ENCODE data around the gene CD1D.
"Not testable (repeated sequence)": the region's sequence is repeated elsewhere in the genome, so short reads cannot be mapped to it uniquely, and the experiment has no call there.

Gene CD1D

DNA sequence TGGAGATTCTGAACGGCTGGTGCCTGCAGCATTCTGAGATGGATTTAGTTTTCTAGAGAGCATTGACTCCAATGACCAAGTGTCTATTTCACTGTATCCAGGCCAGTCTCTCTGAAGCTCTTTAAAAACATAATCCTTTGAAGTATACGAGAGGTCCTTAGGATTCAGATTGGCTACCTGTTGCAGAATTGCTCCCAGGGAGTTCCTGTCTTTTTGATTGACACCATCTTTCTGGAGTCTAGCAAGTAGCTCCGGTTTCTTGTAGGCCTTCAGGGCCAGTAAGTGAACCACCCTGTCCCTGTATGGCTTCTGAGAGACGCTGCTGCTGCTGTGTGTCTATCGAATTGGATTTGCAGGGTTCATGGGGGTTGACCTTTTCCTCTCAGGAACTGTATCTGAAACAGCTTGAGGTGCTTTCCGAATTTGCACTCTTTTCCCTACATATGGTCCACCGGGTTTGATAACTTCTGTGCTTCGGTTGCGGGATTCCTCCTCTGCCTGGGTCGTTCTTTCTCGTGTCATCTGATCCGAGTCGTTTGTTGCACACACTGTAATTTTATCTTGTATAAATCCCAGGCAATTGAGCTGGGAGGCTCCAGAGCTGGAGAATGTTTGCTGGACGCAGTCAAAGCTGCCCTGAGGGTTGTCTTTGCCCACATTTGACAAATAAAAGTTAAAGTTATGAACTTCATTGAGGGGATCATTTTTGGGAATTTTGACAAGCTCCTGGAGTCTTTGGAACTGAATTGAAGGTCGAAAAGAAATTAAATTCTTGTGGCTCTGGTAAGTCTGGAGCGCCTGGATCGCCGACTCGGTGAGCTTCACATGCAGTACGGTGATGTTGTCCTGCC, 3.6 kb upstream of the CD1D start:
- not testable (repeated sequence) for H3K9me3 ChIP-seq (ENCODE audit: low read length); H3K27ac ChIP-seq (ENCODE audit: low read depth, low read length); H3K9ac ChIP-seq (ENCODE audit: low read length); H3K36me3 ChIP-seq (ENCODE audit: insufficient read depth, low read length)
- H3K27me3 ChIP-seq (ENCODE audit: control insufficient read depth in 1 of 2, insufficient read depth in 2 of 2, low read length in 2 of 2): peaks cover 4 to 23% of the 10 kb centered on the region in 2 donors
- H3K4me3 ChIP-seq (ENCODE audit: low read depth in 1 of 2, low read length in 2 of 2): peak overlapping the region in 1 of 2 donors; percentile 21
- H3K4me1 ChIP-seq (ENCODE audit: insufficient read depth, low read length): peaks cover 15% of the 10 kb centered on the region

DNA sequence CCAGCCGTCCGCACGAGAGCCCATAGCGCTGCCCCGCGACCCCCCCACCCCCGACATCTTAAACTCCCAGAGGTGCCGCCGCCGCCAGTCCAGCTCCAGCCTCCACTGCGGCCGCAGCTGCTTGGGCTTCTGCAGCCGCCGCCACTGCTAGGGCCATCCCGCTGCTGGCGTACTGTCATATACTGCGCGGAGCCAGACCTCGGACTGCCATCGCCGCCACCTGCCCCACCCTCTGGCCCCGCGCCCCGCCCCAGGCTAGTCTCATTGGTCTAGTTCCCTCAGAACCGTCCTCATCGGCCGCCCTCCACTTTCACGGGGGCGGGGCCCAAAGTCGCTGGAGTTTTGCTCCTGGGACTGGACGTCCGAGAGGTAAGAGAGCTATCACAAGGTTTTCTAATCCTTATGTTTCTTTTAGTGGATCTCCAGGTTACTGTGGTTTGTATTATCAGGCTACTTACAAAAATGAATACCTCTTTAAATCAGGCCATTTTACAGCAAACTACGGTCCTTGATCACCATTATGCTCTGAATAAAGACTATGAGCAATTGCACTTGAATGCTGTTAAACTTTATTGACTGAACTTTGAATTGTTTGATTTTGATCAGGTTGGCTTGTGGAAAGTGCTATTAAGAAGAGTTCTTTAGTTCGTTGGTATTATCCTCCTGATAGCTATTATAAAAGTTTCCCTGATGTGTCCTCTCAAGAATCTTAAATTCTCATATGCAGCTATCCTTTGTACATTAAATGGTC, 2.8 kb upstream of the CD1D start:
- H3K36me3 ChIP-seq (ENCODE audit: insufficient read depth, low read length): no peaks in the 10 kb centered on the region
- H3K4me3 ChIP-seq (ENCODE audit: low read depth in 1 of 2, low read length in 2 of 2): peak overlapping the region; percentile 21 to 29
- no peak overlapping the region for H3K27ac ChIP-seq (ENCODE audit: low read depth, low read length)
- H3K4me1 ChIP-seq (ENCODE audit: insufficient read depth, low read length): peaks cover 15% of the 10 kb centered on the region
- no peak overlapping the region for H3K9ac ChIP-seq (ENCODE audit: low read length)
- no peaks in the 10 kb centered on the region for H3K9me3 ChIP-seq (ENCODE audit: low read length)
- H3K27me3 ChIP-seq (ENCODE audit: control insufficient read depth in 1 of 2, insufficient read depth in 2 of 2, low read length in 2 of 2): peaks cover 12 to 28% of the 10 kb centered on the region in 2 donors

DNA sequence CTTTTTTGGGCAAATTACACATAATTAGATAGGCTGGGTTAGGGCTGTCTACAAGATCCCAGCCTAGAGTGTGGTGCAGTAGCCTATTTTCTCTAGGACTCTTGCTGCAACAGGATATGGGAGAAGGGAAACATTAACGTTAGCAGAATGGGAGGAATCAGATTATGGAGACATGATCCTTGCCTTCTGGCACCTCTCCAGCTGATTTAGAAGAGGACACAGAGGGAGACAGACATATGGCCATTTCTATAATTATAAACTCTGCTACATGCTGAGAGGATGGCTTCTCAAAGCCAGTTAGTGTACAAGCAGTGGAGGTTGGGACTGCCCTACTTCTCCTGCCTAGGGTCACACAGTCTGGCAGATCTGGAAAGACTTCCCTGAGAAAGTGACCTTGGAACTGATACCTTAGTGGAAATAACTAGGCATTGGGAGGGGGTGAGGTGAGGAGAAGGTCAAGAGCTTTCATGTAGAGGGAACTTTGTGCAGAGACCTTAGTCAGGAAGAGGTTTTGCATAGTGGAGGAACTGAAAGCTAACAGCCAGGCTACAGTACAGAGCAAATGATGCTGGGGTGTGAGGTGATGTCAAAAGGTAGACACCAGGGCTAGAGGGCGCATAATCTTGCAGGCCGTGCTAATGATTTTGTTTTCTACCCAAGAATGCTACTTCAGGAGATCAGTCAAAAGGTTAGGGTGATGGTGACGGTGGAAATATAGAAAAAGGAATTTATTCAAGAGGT, 1.2 kb upstream of the CD1D start:
- no peaks in the 10 kb centered on the region for H3K36me3 ChIP-seq (ENCODE audit: insufficient read depth, low read length)
- no peak overlapping the region for H3K27ac ChIP-seq (ENCODE audit: low read depth, low read length)
- no peaks in the 10 kb centered on the region for H3K9me3 ChIP-seq (ENCODE audit: low read length)
- H3K9ac ChIP-seq (ENCODE audit: low read length): no peak overlapping the region
- H3K27me3 ChIP-seq (ENCODE audit: control insufficient read depth in 1 of 2, insufficient read depth in 2 of 2, low read length in 2 of 2): peaks cover 24 to 43% of the 10 kb centered on the region in 2 donors
- H3K4me3 ChIP-seq (ENCODE audit: low read depth in 1 of 2, low read length in 2 of 2): no peak overlapping the region
- peaks cover 15% of the 10 kb centered on the region for H3K4me1 ChIP-seq (ENCODE audit: insufficient read depth, low read length)

DNA sequence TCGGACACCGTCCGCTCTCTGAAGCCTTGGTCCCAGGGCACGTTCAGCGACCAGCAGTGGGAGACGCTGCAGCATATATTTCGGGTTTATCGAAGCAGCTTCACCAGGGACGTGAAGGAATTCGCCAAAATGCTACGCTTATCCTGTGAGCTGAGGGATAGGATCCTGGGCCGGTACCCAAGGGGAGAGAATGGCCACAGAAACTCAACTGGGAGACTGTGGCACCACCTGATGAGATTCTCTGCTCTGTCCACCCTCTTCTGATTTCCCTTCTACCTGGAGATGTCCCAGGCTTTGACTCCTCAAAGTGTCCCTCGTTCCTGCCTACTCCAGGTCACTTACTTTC, 855 bp downstream of the CD1D start:
- Histone ChIP-seq H3K9me3 (ENCODE audit: low read length) (no peaks in the 10 kb centered on the region), H3K4me1 (ENCODE audit: insufficient read depth, low read length) (peaks cover 15% of the 10 kb centered on the region), H3K4me3 (ENCODE audit: low read depth in 1 of 2, low read length in 2 of 2) (peak overlapping the region; percentile 47 to 70), H3K27me3 (ENCODE audit: control insufficient read depth in 1 of 2, insufficient read depth in 2 of 2, low read length in 2 of 2) (peaks cover 24 to 43% of the 10 kb centered on the region in 2 donors), H3K9ac (ENCODE audit: low read length) (no peak overlapping the region), H3K27ac (ENCODE audit: low read depth, low read length) (peak overlapping the region; percentile 14), H3K36me3 (ENCODE audit: insufficient read depth, low read length) (no peaks in the 10 kb centered on the region)

DNA sequence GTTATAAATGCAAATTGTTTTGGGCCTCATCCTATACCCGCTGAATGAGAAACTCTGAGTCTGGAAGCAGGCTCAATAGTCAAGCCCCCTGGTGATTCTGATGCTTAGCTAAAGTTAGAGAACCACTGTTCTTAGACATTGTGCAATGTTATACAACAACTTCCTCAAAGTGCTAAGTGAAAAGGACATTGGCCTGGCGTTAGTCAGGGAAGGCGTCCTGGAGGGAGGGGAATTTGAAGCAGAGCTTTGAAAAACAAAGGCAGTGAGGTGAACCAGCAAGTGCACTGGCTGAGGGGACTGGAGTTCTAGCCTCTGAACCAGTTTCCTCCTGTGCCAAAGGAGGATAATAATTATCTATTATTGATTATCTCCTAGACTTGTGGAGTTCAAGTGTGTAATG, 5.1 kb downstream of the CD1D start:
- H3K27ac ChIP-seq (ENCODE audit: low read depth, low read length): no peak overlapping the region
- H3K4me1 ChIP-seq (ENCODE audit: insufficient read depth, low read length): peaks cover 8% of the 10 kb centered on the region
- H3K27me3 ChIP-seq (ENCODE audit: control insufficient read depth in 1 of 2, insufficient read depth in 2 of 2, low read length in 2 of 2): peaks cover 24 to 29% of the 10 kb centered on the region in 2 donors
- H3K9me3 ChIP-seq (ENCODE audit: low read length): no peaks in the 10 kb centered on the region
- H3K9ac ChIP-seq (ENCODE audit: low read length): no peak overlapping the region
- H3K4me3 ChIP-seq (ENCODE audit: low read depth in 1 of 2, low read length in 2 of 2): no peak overlapping the region
- no peaks in the 10 kb centered on the region for H3K36me3 ChIP-seq (ENCODE audit: insufficient read depth, low read length)

DNA sequence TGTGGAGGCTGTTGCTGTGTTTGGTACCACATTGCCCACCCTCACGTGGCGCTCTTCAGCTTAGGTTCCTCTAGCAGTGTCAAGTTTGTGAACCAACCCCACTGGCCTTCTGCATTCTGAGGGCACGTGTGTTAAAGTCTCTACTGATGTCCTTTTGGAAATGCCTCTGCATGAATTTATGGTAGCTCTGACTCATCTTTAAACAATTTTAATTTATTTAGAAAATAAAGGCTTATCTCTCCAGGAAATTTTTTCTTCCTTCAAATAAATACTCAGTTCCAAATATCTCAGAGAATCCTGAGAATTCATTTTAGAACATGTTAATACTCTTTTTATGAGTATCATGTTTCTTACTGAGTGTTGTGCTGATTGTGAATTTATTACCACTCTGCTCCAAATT, 5.5 kb downstream of the CD1D start:
- peaks cover 24 to 28% of the 10 kb centered on the region in 2 donors for H3K27me3 ChIP-seq (ENCODE audit: control insufficient read depth in 1 of 2, insufficient read depth in 2 of 2, low read length in 2 of 2)
- H3K9ac ChIP-seq (ENCODE audit: low read length): no peak overlapping the region

DNA sequence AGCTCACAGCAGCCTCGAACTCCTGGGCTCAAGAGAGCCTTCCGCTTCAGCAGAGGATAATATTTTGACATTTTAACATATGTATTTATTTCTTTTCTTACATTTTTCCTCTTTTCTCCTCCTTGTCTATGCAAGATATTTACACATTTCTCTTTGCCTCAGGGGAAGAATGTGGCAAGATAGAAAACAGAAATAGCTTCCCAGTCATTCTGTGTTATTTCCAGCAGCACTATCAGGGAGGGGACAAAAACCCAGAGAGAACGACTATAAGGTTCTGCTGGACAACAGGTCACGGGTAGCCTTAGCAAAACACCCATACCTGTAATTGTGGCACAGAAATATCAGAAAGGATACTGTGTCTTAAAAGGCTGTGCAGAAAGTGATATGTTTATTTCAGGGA, 7.9 kb downstream of the CD1D start:
- H3K27me3 ChIP-seq (ENCODE audit: control insufficient read depth in 1 of 2, insufficient read depth in 2 of 2, low read length in 2 of 2): peaks cover 5 to 8% of the 10 kb centered on the region in 2 donors
- no peak overlapping the region for H3K4me3 ChIP-seq (ENCODE audit: low read depth in 1 of 2, low read length in 2 of 2)
- no peaks in the 10 kb centered on the region for H3K36me3 ChIP-seq (ENCODE audit: insufficient read depth, low read length)
- H3K9me3 ChIP-seq (ENCODE audit: low read length): no peaks in the 10 kb centered on the region
- no peak overlapping the region for H3K27ac ChIP-seq (ENCODE audit: low read depth, low read length)
- H3K4me1 ChIP-seq (ENCODE audit: insufficient read depth, low read length): no peaks in the 10 kb centered on the region
- H3K9ac ChIP-seq (ENCODE audit: low read length): no peak overlapping the region

More for the DNA sequence above, 5.5 kb downstream of the CD1D start:
- Histone ChIP-seq H3K4me1 (ENCODE audit: insufficient read depth, low read length) (peaks cover 8% of the 10 kb centered on the region), H3K36me3 (ENCODE audit: insufficient read depth, low read length) (no peaks in the 10 kb centered on the region), H3K4me3 (ENCODE audit: low read depth in 1 of 2, low read length in 2 of 2) (no peak overlapping the region), H3K27ac (ENCODE audit: low read depth, low read length) (no peak overlapping the region), H3K9me3 (ENCODE audit: low read length) (no peaks in the 10 kb centered on the region)

DNA sequence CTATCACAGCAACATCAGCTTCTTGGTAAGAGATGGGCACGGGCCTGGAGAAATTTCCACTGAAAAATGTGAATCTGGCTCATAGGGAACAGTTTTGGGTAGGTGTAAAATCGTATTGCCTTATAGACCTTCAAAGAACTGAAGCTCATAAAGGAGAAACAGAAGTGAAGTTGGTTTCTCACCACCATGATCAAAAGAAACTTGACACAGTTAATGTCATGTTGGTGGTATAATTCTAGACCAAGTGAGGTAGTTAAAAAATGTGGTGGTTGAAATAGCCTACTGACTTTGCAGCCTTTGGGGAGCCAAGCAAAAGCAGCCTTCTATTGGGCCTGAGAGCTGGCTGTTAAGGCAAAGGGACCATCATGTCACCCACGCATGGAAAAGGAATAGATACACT, 8.9 kb downstream of the CD1D start:
- H3K9ac ChIP-seq (ENCODE audit: low read length): no peak overlapping the region
- H3K4me3 ChIP-seq (ENCODE audit: low read depth in 1 of 2, low read length in 2 of 2): no peak overlapping the region
- no peaks in the 10 kb centered on the region for H3K27me3 ChIP-seq (ENCODE audit: control insufficient read depth in 1 of 2, insufficient read depth in 2 of 2, low read length in 2 of 2)
- no peaks in the 10 kb centered on the region for H3K4me1 ChIP-seq (ENCODE audit: insufficient read depth, low read length)
- no peaks in the 10 kb centered on the region for H3K9me3 ChIP-seq (ENCODE audit: low read length)
- no peaks in the 10 kb centered on the region for H3K36me3 ChIP-seq (ENCODE audit: insufficient read depth, low read length)
- no peak overlapping the region for H3K27ac ChIP-seq (ENCODE audit: low read depth, low read length)

DNA sequence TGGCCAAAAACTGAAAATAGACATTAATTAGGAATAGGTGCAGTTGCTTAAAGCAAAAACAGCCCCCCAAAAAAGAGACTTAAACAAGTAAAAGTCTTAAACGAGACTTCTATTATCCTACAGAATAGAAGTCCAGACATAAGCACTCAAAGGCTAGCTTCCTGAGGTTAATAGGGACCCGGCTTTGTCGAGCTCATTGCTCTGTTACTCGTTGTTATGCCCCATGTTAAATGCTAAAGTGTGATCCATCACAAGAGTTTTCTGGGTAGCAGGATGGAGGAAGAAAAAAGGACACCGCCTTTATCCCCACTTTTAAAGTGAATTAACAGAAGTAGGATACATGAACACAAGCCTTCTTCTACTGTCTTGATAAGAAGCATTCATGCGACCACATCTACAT, 10.6 kb downstream of the CD1D start:
- Histone ChIP-seq H3K4me1 (ENCODE audit: insufficient read depth, low read length) (no peaks in the 10 kb centered on the region), H3K27ac (ENCODE audit: low read depth, low read length) (no peak overlapping the region), H3K9me3 (ENCODE audit: low read length) (no peaks in the 10 kb centered on the region), H3K36me3 (ENCODE audit: insufficient read depth, low read length) (no peaks in the 10 kb centered on the region), H3K27me3 (ENCODE audit: control insufficient read depth in 1 of 2, insufficient read depth in 2 of 2, low read length in 2 of 2) (no peaks in the 10 kb centered on the region), H3K4me3 (ENCODE audit: low read depth in 1 of 2, low read length in 2 of 2) (no peak overlapping the region), H3K9ac (ENCODE audit: low read length) (no peak overlapping the region)

DNA sequence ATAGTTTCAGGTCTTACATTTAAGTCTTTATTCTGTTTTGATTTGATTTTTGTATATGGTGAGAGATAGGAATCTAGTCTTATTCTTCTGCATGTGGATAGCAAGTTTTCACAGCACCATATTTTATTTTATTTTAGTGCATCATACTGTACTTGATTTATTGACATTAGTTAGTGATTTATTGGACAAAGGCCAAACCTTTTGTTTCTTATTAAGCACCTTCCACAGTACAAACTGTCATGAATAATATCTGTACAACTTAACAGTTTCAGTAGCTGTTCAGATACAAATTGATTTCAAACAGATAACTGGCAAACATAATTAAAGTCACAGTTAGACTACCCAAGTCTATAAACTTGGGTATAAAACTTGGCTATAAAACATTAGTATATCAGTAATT, 15.8 kb downstream of the CD1D start:
- Histone ChIP-seq H3K9me3 (ENCODE audit: low read length) (no peaks in the 10 kb centered on the region), H3K4me3 (ENCODE audit: low read depth in 1 of 2, low read length in 2 of 2) (no peak overlapping the region), H3K27ac (ENCODE audit: low read depth, low read length) (no peak overlapping the region), H3K9ac (ENCODE audit: low read length) (no peak overlapping the region), H3K36me3 (ENCODE audit: insufficient read depth, low read length) (no peaks in the 10 kb centered on the region), H3K27me3 (ENCODE audit: control insufficient read depth in 1 of 2, insufficient read depth in 2 of 2, low read length in 2 of 2) (no peaks in the 10 kb centered on the region), H3K4me1 (ENCODE audit: insufficient read depth, low read length) (no peaks in the 10 kb centered on the region)

DNA sequence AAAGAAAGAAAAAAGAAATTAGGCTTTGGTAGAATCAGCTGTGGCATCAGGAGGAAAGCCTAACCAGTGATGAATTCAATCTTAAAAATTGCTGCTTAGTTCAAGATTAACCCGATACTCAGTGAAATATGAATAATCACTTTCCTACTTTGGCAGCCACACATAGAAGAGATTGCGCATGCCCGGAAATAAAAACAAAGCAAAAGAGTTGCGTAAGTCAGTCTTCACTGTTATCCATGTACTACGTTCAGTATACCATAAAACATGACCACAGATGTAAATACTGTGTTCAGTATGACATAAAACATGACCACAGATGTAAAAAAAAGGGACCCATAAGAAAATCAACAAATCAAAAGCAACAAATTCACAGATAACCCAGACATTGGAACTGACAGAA, 19.2 kb downstream of the CD1D start:
- no peaks in the 10 kb centered on the region for H3K4me1 ChIP-seq (ENCODE audit: insufficient read depth, low read length)
- no peak overlapping the region for H3K4me3 ChIP-seq (ENCODE audit: low read depth in 1 of 2, low read length in 2 of 2)
- H3K9me3 ChIP-seq (ENCODE audit: low read length): no peaks in the 10 kb centered on the region
- H3K27ac ChIP-seq (ENCODE audit: low read depth, low read length): no peak overlapping the region
- H3K9ac ChIP-seq (ENCODE audit: low read length): no peak overlapping the region
- no peaks in the 10 kb centered on the region for H3K27me3 ChIP-seq (ENCODE audit: control insufficient read depth in 1 of 2, insufficient read depth in 2 of 2, low read length in 2 of 2)
- no peaks in the 10 kb centered on the region for H3K36me3 ChIP-seq (ENCODE audit: insufficient read depth, low read length)

Measured in muscle layer of colon (tissue), 2 donors.